Measurements from ENCODE around the gene KCNE1. TPM values are rescaled to one million over a fixed set of nuclear protein-coding genes. Genes with fewer than 3 reads are reported as not detected.

The KCNE1 gene
- total RNA-seq, 6 experiments from 2014 or later = 1.3 to 5.4 (median 2.3) TPM

GRCh38 chr21:34540206-34540605 lies 28.2 kb upstream of the KCNE1 start:
- DNase-seq (no peak), ATAC-seq (no peak)
- Histone ChIP-seq H3K36me3 (no peaks in the 10 kb centered on the region), H3K27ac (no peak overlapping the region), H3K9me3 (no peaks in the 10 kb centered on the region), H3K4me3 (no peak overlapping the region), H3K4me1 (peaks cover 0 to 12% (median 7%) of the 10 kb centered on the region in 4 donors), H3K27me3 (no peaks in the 10 kb centered on the region)
- WGBS (ENCODE audit: insufficient coverage, low coverage, low lambda C conversion rate, missing lambda C conversion rate) = 89% methylated on average over 3 of the region's 5 CpGs
- TF ChIP-seq POLR2A (IDR thresholded peaks at IDR 0.05) (no peak), CTCF (IDR thresholded peaks at IDR 0.05) (no peak)
- intact Hi-C loops (cut with DNase I) = no loop called here

GRCh38 chr21:34537838-34538237 lies 25.8 kb upstream of the KCNE1 start:
- DNase-seq (no peak), ATAC-seq (no peak)
- TF ChIP-seq POLR2A (IDR thresholded peaks at IDR 0.05) = no peak
- no peak for TF ChIP-seq CTCF (IDR thresholded peaks at IDR 0.05)
- WGBS (ENCODE audit: insufficient coverage, low coverage, low lambda C conversion rate, missing lambda C conversion rate) = 79% methylated on average over 3 of the region's 3 CpGs
- H3K27me3 ChIP-seq = no peaks in the 10 kb centered on the region
- H3K4me3 ChIP-seq = no peak overlapping the region
- H3K36me3 ChIP-seq = no peaks in the 10 kb centered on the region
- H3K9me3 ChIP-seq = no peaks in the 10 kb centered on the region
- intact Hi-C loops (cut with DNase I) = no loop called here
- H3K4me1 ChIP-seq = no peaks in the 10 kb centered on the region
- H3K27ac ChIP-seq = no peak overlapping the region

GRCh38 chr21:34536820-34537219 lies 24.8 kb upstream of the KCNE1 start:
- intact Hi-C loops (cut with DNase I) = no loop called here
- Histone ChIP-seq H3K36me3 (no peaks in the 10 kb centered on the region), H3K9me3 (no peaks in the 10 kb centered on the region), H3K27me3 (no peaks in the 10 kb centered on the region), H3K4me1 (no peaks in the 10 kb centered on the region), H3K27ac (no peak overlapping the region), H3K4me3 (no peak overlapping the region)
- TF ChIP-seq POLR2A (IDR thresholded peaks at IDR 0.05) = no peak
- no peak for TF ChIP-seq CTCF (IDR thresholded peaks at IDR 0.05)
- no peak for DNase-seq
- WGBS (ENCODE audit: insufficient coverage, low coverage, low lambda C conversion rate, missing lambda C conversion rate) = 28% methylated on average over 2 of the region's 2 CpGs
- peak in 1 of 4 donors; percentile 63 for ATAC-seq

- Histone ChIP-seq H3K4me3 (no peak overlapping the region), H3K36me3 (no peaks in the 10 kb centered on the region), H3K27ac (no peak overlapping the region), H3K9me3 (no peaks in the 10 kb centered on the region), H3K4me1 (no peaks in the 10 kb centered on the region), H3K27me3 (no peaks in the 10 kb centered on the region)
- WGBS (ENCODE audit: insufficient coverage, low coverage, low lambda C conversion rate, missing lambda C conversion rate) = 79% methylated on average over 3 of the region's 8 CpGs
- intact Hi-C loops (cut with DNase I) = no loop called here
- ATAC-seq (no peak), DNase-seq (no peak)
- TF ChIP-seq CTCF (IDR thresholded peaks at IDR 0.05) (no peak), POLR2A (IDR thresholded peaks at IDR 0.05) (no peak)
These were observed 24.3 kb upstream of the KCNE1 start for GRCh38 chr21:34536311-34536710.

GRCh38 chr21:34535886-34536285 lies 23.9 kb upstream of the KCNE1 start:
- WGBS (ENCODE audit: insufficient coverage, low coverage, low lambda C conversion rate, missing lambda C conversion rate) = 95% methylated on average over 3 of the region's 3 CpGs
- TF ChIP-seq POLR2A (IDR thresholded peaks at IDR 0.05) (no peak), CTCF (IDR thresholded peaks at IDR 0.05) (no peak)
- Histone ChIP-seq H3K4me1 (no peaks in the 10 kb centered on the region), H3K9me3 (no peaks in the 10 kb centered on the region), H3K4me3 (no peak overlapping the region), H3K27ac (no peak overlapping the region), H3K36me3 (no peaks in the 10 kb centered on the region), H3K27me3 (no peaks in the 10 kb centered on the region)
- no peak for DNase-seq
- no peak for ATAC-seq
- intact Hi-C loops (cut with DNase I) = no loop called here

Data from right lobe of liver (tissue), 6 donors.